Loucy (cell line): ENCODE results near the gene VWDE.
"Not testable (repeated sequence)": the region's sequence is repeated elsewhere in the genome, so short reads cannot be mapped to it uniquely, and the experiment has no call there.

Source experiments
- H2AFZ ChIP-seq: fragments of 200-600 bp; sonication (generic); 2 replicates; pipeline ENCODE4 v1.6.0; 2016; ENCODE audit warnings: antibody characterized with exemption, mild to moderate bottlenecking, low read length, moderate library complexity
- H3F3A ChIP-seq: fragments of 200-600 bp; 2 replicates; pipeline ENCODE4 v1.6.0; 2016; ENCODE audit warnings: antibody characterized with exemption, low read depth, mild to moderate bottlenecking
- H3K27me3 ChIP-seq: fragments of 200-600 bp; sonication (generic); 2 replicates; pipeline ENCODE4 v1.6.1; 2014; ENCODE audit warnings: low read length, mild to moderate bottlenecking; ENCODE audit not compliant: insufficient read depth, poor library complexity, severe bottlenecking
- H3K36me3 ChIP-seq: fragments of 200-600 bp; sonication (generic); 2 replicates; pipeline ENCODE4 v1.6.1; 2016; ENCODE audit warnings: low read length; ENCODE audit not compliant: insufficient read depth
- H3K4me1 ChIP-seq: fragments of 200-600 bp; sonication (generic); 2 replicates; pipeline ENCODE4 v1.5.1; 2014; ENCODE audit warnings: low read length, mild to moderate bottlenecking; ENCODE audit not compliant: insufficient read depth, poor library complexity, severe bottlenecking
- H3K4me2 ChIP-seq: fragments of 200-600 bp; sonication (generic); 2 replicates; pipeline ENCODE4 v1.6.0; 2014; ENCODE audit warnings: antibody characterized with exemption, low read length, low read depth, mild to moderate bottlenecking; ENCODE audit not compliant: poor library complexity, severe bottlenecking
- H3K4me3 ChIP-seq: fragments of 200-600 bp; sonication (generic); 2 replicates; pipeline ENCODE4 v1.5.1; 2014; ENCODE audit warnings: low read length, mild to moderate bottlenecking, mixed read lengths; ENCODE audit not compliant: poor library complexity, severe bottlenecking
- H3K79me2 ChIP-seq: fragments of 200-600 bp; sonication (generic); 2 replicates; pipeline ENCODE4 v1.6.1; 2014; ENCODE audit warnings: low read length; ENCODE audit not compliant: insufficient read depth
- H3K9ac ChIP-seq: fragments of 200-600 bp; sonication (generic); 2 replicates; pipeline ENCODE4 v1.6.0; 2014; ENCODE audit warnings: mild to moderate bottlenecking, low read depth, low read length, moderate library complexity; ENCODE audit not compliant: poor library complexity, severe bottlenecking
- H3K9me2 ChIP-seq: fragments of 200-600 bp; sonication (generic); replicated peaks from 2 replicates; pipeline ENCODE4 v1.6.1; 2016; ENCODE audit warnings: low read depth, low read length, mixed read lengths
- H3K9me3 ChIP-seq: fragments of 200-600 bp; sonication (generic); 2 replicates; pipeline ENCODE4 v1.6.1; 2014; ENCODE audit warnings: mild to moderate bottlenecking, antibody characterized with exemption, low read length, low read depth; ENCODE audit not compliant: insufficient read depth
- H4K20me1 ChIP-seq: fragments of 200-600 bp; sonication (generic); 2 replicates; pipeline ENCODE4 v1.6.0; 2014; ENCODE audit warnings: antibody characterized with exemption, low read length, mild to moderate bottlenecking; ENCODE audit not compliant: insufficient read depth, poor library complexity, severe bottlenecking
- EZH2phosphoT487 ChIP-seq: fragments of 200-600 bp; IDR thresholded peaks from 2 replicates; pipeline ENCODE4 v1.6.1; 2018; ENCODE audit warnings: antibody characterized with exemption, mild to moderate bottlenecking, moderate library complexity, borderline replicate concordance
- TF ChIP-seq, protein P1 (sequence below): fragments of 200-600 bp; sonication (generic); conservative IDR thresholded peaks from 2 replicates; pipeline ENCODE4 v1.5.1; 2014; ENCODE audit warnings: mild to moderate bottlenecking, antibody characterized with exemption, low read length

Gene VWDE

DNA sequence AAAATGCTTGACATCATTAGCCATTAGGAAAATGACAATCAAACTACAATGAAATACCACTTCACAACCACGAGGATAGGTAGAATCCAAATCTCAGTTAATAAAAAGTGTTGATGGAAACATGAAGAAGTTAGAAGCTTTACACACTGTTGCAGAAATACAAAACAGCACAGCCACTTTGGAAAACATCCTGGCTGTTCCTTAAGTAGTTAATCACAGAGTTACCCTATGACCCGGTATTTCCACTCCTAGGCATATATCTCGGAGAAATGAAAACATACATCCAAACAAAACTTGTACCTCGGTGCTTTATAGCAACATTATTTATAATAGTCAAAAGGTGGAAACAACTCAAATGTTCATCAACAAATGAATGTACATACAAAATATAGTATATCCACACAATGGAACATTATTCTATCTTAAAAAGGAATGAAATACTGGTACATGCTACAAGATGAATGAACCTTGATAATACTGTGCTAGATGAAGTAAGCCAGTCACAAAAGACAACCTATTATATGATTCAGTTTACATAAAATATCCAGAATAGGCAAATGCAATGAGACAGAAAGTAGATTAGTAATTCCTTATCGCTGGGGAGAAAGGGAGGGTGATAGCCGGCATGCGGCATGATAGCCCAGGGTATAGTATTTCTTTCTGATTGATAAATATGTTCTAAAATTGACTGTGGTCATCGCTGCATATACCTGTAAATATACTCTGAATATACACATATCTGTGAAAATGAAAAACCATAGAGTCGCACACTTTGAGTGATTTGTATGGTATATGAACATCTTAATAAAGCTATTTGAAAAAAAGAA, 1.9 kb downstream of the VWDE start:
- Histone ChIP-seq H3F3A (no peaks in the 10 kb centered on the region), H3K9me2 (no peaks in the 10 kb centered on the region), H4K20me1 (no peaks in the 10 kb centered on the region), H3K36me3 (no peaks in the 10 kb centered on the region), H3K4me3 (no peak overlapping the region), H2AFZ (no peak overlapping the region), H3K79me2 (no peaks in the 10 kb centered on the region), H3K4me1 (no peaks in the 10 kb centered on the region), H3K9ac (no peak overlapping the region), H3K9me3 (no peaks in the 10 kb centered on the region), H3K4me2 (no peak overlapping the region), H3K27me3 (no peaks in the 10 kb centered on the region)
- TF ChIP-seq, protein P1, sequence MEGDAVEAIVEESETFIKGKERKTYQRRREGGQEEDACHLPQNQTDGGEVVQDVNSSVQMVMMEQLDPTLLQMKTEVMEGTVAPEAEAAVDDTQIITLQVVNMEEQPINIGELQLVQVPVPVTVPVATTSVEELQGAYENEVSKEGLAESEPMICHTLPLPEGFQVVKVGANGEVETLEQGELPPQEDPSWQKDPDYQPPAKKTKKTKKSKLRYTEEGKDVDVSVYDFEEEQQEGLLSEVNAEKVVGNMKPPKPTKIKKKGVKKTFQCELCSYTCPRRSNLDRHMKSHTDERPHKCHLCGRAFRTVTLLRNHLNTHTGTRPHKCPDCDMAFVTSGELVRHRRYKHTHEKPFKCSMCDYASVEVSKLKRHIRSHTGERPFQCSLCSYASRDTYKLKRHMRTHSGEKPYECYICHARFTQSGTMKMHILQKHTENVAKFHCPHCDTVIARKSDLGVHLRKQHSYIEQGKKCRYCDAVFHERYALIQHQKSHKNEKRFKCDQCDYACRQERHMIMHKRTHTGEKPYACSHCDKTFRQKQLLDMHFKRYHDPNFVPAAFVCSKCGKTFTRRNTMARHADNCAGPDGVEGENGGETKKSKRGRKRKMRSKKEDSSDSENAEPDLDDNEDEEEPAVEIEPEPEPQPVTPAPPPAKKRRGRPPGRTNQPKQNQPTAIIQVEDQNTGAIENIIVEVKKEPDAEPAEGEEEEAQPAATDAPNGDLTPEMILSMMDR = no peak
- no peak for TF ChIP-seq EZH2phosphoT487

DNA sequence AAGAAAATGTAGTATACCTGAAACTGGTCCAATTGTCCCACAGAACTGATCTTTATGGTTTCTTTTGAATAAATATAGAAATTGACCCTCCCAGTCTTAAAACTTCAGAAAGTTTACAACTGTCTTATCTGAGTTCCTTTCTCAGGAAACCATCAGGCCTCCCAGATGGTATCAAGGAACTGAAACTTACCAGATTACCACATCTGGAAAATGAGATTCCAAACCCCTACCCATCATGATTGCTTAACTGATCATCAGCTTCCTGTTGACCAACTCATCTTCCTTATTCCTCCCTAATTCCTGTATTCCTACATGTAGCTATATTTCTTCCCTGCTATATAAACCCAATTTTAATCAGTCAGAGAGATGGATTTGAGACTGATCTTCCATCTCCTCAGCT, 5.5 kb downstream of the VWDE start:
- Histone ChIP-seq H2AFZ (no peak overlapping the region), H3K4me1 (no peaks in the 10 kb centered on the region), H4K20me1 (no peaks in the 10 kb centered on the region), H3K79me2 (no peaks in the 10 kb centered on the region), H3K36me3 (no peaks in the 10 kb centered on the region), H3K9me3 (no peaks in the 10 kb centered on the region), H3K4me3 (no peak overlapping the region), H3K27me3 (no peaks in the 10 kb centered on the region), H3K9ac (no peak overlapping the region), H3K4me2 (no peak overlapping the region), H3F3A (no peaks in the 10 kb centered on the region), H3K9me2 (no peaks in the 10 kb centered on the region)
- no peak for TF ChIP-seq EZH2phosphoT487
- TF ChIP-seq, protein P1 = no peak

DNA sequence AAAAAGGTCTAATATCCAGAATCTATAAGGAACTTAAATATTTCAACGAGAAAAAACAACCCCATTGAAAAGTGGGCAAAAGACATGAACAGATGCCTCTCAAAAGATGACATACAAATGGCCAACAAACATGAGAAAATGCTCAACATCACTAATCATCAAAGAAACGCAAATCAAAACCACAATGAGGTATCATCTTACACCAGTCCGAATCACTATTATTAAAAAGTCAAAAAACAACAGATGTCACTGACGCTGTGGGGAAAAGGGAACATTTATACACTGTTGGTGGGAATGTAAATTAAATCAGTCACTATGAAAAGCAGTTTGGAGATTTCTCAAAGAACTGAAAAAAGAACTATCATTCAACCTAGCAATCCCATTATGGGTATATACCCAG, 6.0 kb downstream of the VWDE start:
- H3K9ac ChIP-seq = no peak overlapping the region
- H3K79me2 ChIP-seq = no peaks in the 10 kb centered on the region
- no peak overlapping the region for H3K4me3 ChIP-seq
- H3F3A ChIP-seq = no peaks in the 10 kb centered on the region
- H3K9me2 ChIP-seq = no peaks in the 10 kb centered on the region
- H3K9me3 ChIP-seq = no peaks in the 10 kb centered on the region
- H3K36me3 ChIP-seq = no peaks in the 10 kb centered on the region
- H3K4me1 ChIP-seq = no peaks in the 10 kb centered on the region
- H4K20me1 ChIP-seq = no peaks in the 10 kb centered on the region
- H3K4me2 ChIP-seq = no peak overlapping the region
- TF ChIP-seq, protein P1 = no peak
- no peak for TF ChIP-seq EZH2phosphoT487
- no peaks in the 10 kb centered on the region for H3K27me3 ChIP-seq
- H2AFZ ChIP-seq = no peak overlapping the region

DNA sequence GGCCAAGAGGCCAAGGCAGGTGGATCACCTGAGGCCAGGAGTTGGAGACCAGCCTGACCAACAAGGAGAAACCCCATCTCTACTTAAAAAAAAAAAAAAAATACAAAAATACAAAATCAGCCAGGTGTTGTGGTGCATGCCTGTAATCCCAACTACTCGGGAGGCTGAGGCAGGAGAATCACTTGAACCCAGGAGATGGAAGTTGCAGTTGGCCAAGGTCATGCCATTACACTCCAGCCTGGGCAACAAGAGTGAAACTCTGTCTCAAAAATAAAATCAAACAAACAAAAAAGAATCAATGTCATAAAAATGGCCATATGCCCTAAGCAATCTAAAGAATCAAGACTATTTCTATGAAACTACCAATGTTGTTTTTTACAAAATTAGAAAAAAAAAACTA, 7.0 kb downstream of the VWDE start:
- not testable (repeated sequence) for H3K79me2 ChIP-seq, H3K9me2 ChIP-seq, H3K4me1 ChIP-seq

More for the DNA sequence above, 7.0 kb downstream of the VWDE start:
- H4K20me1 ChIP-seq, H3K27me3 ChIP-seq, H3K9me3 ChIP-seq, H3K36me3 ChIP-seq, H3K4me3 ChIP-seq, H2AFZ ChIP-seq, H3F3A ChIP-seq, H3K4me2 ChIP-seq, H3K9ac ChIP-seq: not testable (repeated sequence)
